Kidney glomerular epithelial cell (primary cell): ENCODE measurements around the gene CACNA2D1.
"Not testable (repeated sequence)": the region's sequence is repeated elsewhere in the genome, so short reads cannot be mapped to it uniquely, and the experiment has no call there.

Experiments
- DNase-seq: peaks from one replicate; lab custom pipeline; 2025; lab: John Stamatoyannopoulos, UW

Gene CACNA2D1

DNA sequence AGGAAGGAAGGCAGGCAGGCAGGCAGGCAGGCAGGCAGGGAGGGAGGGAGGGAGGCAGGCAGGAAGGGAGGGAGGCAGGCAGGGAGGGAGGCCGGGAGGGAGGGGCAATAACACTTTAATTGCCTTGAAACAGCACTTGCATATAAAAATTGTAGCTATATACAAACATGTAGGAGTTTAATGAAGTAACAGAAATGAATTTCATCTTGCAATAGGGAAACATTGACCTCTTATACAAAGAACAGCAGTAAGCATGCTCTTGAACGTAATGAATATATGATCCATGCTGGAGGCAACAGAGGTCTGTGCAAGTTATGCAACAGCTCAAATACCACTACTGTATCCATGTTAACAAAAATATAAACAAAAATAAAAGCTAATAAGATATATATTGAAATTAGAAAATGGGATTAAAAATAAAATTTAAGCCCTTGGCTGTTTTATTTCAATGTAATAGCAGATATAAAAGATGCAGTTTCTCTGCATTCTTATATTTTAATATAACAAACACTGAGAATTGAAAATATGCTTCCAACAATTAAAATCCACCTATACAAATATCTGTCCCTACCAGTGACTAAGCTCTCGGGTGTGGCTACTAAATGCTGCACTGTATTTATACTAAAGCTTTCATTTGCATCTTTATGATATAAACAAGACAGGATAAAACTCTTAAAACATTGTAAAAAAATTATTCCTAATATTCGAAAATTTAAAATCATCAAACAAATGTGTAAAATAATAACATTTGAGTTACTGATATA is 50.3 kb downstream of the CACNA2D1 start:
- DNase-seq = no peak

DNA sequence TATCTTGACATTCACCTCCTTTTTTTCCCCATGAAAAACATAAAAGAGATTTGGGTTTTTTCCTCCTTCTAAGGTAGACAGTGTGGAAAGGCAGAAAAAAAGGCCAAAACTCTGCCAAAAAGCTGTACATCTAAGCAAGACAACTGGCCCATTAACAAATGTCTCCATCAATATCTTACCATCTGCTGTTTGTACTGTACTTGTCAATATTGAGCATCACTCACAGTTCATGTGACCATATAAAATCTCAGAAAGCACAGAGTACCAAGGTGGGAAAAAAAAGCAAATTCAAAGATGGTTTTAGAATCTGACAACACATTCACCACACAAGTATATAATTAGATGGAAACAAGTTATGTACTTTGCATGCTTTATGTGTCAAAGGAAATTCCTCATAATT is 52.6 kb downstream of the CACNA2D1 start:
- no peak for DNase-seq

DNA sequence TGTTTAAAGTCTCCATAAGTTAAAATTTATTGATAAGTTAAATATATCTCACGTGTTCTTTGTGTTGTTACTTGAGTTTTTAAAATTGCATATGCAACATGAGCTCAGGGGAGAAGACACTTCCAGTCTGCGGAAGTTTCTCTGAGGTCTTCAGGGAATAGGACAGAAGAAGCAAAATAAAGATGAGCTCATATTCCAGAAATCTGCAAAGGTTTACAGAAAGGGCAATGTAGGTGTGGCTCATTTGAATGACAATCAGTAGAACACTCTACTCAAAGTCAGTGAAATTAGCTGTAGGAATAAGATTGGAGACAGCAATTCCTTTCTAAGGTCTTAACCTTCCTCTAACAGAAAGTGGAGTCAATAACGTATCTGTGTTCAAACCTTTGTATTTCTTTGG is 53.7 kb downstream of the CACNA2D1 start:
- DNase-seq = no peak

DNA sequence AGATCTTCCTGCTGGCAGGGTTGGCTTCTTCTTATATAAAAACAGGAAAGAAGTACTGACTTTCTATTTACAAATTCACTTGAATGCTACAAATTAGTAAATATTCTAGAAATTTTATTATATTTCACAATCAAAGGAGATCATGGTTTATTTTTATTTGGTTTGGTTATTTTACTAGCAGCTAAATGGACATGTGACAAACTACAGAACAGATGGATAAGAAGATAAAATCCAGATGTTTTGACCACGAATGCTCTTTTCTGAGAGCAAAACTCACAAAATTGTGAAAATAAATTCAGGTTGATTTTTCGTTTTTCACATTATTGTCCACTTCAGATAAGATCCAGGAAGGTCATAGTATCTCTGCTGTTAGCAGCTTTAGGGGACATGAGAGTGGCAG is 55.4 kb downstream of the CACNA2D1 start:
- no peak for DNase-seq

DNA sequence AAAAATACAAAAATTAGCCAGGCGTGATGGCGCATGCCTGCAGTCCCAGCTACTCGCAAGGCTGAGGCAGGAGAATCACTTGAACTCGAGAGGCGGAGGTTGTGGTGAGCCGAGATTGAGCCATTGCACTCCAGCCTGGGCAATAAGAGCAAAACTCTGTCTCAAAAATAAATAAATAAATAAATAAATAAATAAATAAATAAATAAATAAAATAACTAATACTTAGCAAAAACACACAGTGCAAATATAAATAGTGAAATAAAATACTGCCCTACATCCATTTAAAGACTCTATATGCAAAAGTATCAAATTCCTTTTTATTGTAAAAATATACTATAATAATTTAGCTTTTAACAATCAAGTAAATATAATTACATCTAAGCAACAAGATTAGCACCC is 57.0 kb downstream of the CACNA2D1 start:
- DNase-seq = not testable (repeated sequence)

DNA sequence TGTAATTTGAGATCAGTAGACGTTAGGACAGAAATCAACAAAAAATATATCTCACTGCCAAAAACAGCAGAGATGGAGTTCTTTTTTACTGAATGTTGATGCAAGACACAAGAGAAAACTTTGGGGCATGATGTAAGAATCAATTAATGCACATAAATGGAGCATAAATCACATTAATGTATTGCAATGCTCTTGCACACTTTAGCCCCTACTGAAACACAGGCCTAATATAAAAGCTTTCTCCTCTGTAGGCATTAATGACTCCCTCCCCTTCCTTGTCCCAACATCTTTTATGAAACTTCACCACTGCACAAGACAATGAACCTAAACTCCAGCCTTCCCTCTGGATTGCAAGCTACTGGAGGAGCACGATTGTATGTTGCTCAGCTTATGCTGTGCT is 58.8 kb downstream of the CACNA2D1 start:
- no peak for DNase-seq

DNA sequence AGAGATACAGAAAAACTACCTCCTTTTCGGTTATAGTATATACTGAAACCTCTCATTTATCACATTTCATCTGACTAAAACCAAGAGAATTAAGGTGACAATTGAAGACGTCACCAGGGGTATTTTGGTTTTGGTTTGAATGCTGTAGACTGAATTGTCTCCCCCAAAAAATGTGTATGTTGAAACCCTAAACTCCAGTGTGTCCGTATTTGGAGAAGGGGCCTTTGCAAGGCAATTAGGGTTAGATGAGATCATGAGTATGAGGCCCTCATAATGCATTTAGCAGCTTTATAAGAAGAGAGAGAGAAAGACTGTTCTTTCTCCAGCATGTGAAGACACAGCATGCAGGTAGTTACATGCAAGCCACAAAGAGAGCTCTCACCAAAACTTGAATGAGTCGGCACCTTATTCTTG is 59.5 kb downstream of the CACNA2D1 start:
- no peak for DNase-seq

DNA sequence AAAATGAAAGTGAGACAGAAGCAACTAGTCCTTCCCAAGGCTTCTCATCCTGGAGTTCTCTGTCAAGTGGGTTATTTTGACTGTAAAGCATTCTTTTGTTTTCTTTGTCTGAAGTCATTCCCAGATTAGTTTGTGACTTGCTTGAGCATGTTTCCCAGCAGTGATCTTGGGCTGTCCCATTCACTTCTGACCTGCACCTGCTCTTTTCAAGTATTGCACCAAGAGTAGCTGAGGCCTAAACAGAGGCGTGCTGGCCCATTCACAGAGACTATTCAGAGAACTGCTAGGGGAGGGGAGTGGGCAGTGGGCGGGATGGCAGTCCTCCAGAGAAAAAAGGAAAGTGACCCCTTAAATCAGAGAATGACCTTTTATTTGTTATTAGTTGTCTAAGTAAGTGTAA is 61.3 kb downstream of the CACNA2D1 start:
- peak; percentile 4 for DNase-seq

DNA sequence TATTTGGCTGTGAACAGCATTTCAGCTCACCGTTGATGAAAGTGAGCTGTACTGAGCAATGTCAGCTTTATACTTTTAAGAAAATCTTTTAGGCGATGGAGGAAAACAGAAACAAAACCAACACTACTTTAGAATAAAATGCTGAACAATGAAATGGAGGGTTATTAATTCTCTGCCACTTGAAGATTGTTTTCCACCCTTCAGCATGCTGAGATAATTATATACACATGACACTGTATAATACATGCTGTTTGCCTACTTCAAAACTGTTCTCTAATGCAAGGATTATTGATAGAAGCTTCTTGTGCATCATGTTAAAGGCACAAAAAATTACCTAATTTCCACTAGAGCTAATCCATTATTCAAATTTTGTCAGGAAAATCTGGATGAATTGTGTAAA is 66.8 kb downstream of the CACNA2D1 start:
- DNase-seq = no peak

DNA sequence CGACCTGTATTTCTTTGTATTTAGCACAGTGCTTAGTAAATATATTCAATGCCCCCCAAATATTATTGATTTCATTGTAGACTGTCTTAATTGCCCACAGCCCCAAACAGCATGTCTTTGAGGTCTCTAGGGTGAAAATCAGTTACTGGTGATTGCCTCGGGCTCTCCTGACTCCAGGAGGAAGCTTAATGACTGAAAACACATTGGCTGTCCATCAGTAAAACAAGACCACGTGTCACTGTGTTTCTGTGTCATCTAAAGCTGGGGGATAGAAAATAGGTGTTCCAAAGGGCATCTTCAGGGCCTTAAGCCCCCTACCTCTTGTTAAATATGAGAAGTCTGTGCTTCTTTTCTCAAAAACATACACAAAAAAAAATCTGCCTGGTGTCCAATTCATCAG is 67.9 kb downstream of the CACNA2D1 start:
- DNase-seq = no peak

DNA sequence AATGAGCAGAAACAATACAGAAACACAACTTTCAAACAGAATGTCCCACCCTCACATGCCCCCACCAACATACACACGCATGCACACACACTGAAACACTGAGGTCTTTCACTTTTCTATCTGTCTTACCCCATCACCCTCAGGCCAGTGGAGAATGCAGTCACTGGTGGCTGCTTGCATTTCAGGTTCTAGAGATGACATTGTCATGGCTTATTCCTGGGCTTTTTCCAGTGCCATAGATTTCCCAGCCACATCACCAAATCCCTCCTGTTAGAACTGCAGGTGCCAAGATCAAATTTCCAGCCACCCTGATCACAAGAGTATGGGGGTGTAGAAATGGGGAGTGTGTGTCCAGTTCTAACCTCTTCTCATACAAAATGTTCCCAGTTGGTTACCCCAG is 68.4 kb downstream of the CACNA2D1 start:
- DNase-seq = no peak

DNA sequence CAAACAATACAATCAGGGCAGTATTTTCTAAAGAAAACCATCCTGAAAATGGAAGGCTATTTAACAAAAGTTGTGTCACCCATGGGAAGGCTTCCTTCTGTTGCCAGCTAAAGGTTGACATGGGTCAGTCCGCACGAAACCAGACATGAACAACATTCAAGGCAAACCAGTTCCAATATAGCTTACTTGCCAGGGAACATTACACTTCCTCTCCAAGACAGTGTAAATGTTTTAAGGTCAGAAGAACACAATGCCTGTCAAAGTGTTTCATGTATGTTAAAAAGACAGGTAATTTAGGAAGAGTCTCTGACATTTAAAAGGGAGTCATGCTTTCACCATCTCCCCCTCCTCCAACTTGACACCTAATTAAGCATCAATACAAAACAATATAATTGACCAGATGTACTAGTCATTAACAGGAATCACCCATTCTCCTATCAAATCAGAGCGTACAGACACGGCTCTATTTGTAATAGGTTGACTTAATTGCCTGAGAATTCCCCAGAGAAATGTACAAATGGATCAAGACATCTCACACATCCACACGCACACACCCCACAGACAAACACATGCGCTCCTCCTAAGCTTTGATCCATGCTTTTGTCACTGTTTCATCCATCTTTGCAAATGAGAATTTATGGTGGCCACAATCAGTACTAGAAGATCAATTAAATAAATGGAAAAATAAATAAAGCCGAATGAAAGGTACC is 69.5 kb downstream of the CACNA2D1 start:
- no peak for DNase-seq

DNA sequence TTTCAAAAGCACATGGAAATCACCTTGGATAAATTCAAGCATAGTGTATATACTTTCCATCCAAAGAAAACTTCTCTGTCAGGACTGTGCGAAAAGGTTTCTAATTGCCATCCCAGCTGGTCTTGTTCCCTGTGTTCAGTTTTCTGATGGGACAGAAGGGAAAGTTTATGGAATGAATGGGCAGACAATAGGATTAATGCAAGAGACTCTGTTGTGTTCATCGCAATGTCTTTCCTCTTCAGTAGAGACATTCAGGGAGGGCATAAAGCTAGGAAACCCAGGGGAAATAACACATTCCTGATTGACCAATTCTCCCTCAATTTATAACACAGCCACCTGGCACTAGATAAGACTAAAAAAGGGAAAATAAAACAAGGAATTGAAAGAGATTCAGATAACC is 78.9 kb downstream of the CACNA2D1 start:
- DNase-seq = no peak

DNA sequence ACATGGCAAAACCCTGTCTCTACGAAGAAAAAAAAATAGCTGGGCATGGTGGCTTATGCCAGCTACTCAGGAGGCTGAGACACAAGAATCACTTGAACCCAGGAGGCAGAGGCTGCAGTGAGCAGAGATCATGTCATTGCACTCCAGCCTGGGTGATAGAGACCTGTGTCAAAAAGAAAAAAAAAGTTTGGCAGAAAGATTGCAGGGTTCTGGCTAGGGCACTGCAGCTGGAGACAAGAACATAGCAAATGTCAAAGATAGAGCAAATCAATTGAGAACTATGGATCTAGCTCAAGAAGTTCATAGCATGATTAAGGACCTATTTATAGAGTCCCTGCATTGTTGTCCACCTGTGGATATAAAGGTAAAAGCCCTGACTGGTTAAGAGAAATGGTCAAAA is 79.5 kb downstream of the CACNA2D1 start:
- no peak for DNase-seq

DNA sequence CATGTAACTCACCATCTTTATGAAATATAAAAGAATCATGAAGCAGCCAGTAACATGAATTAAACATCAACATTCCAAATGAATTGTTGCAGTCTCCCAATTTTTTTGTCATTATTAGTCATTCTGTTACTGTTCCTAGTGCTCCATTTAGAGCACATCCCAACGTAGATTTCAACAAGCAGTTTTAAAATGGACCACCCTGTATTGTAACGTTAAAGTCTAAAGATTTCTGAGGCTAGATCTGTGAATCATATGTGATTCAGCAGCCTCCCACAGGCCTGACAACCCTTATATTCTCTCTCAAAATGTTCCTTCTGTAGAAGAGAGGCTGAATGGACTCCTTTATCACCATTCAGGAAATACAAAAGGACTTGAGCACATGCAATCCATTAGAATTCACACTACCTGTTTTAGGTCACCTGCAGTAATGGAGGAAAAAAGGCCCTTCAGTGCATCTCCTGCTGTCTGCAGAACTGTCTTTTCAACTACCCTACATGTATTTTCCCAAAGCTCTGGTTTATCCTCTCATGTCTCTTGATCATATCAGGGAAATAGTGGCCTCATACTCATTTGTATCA is 81.4 kb downstream of the CACNA2D1 start:
- no peak for DNase-seq

DNA sequence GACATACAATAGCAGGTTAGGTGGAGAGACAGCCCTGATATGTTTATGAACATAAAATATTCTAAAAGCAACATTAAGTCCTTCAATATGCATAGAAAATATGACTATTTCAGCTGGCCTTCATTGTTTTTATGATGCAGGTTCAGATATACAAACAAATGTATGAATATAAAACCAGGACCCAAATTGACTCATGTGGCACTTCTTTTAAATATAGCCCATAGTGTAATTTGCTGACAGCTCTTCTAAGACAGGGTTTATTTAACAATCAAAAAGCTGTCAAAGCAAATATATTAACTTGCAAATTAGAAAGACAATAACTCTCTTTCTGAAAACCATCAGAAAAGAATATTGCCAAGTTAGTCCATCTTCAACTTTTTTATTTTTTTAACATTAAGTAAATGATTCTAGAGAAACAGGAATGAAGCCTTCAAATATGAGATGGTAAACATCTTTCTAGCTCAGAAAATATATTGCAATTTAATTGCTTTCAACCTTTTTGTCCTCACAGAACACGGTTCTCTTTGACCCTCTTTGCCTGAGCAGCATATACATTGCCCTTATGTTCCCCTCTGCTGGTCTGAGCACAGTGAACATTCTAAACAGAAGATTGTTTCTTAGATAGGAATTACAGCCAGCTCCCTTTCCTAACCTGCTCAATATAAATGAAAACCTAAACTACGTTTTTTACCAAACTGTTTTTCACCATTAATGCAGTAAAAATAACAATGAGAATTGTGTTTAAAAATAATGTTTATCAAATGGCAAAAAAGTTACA is 82.8 kb downstream of the CACNA2D1 start:
- DNase-seq = no peak

DNA sequence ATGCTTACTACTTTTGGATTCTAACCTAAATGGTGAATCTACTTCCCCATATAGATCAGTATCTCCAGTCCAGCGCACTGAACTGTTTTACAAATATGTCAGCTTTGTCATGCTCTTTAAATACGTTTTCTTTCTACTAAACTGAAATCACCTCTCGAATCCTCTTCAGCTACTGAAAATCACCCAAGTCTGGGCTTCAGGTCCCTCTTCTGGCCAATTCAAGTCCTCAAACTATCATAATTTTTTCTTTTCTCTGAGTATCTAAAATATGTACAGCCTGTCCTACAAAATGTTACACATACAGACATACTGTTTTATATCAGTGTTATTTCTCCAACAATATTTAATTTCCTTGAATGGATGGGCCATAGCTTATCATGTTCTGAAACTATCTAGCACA is 84.2 kb downstream of the CACNA2D1 start:
- DNase-seq = no peak

DNA sequence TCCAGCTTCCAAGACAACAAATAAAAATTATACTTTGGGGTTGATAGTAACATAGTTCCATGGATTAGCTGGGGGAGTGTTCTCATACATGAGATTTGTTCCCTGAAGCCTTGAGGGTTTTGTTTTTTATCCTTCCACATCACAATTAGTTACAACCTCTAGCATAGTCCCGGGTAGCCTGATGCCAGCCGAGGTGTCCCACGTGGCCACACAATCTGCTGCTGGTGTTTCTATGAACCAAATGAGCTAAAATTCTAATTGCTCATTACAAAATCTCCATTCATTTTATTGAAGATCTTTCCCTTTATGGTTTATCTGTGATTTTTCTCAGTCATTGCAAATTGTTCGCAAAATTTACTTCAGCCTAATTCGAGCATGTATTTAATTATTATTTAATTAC is 84.7 kb downstream of the CACNA2D1 start:
- no peak for DNase-seq

DNA sequence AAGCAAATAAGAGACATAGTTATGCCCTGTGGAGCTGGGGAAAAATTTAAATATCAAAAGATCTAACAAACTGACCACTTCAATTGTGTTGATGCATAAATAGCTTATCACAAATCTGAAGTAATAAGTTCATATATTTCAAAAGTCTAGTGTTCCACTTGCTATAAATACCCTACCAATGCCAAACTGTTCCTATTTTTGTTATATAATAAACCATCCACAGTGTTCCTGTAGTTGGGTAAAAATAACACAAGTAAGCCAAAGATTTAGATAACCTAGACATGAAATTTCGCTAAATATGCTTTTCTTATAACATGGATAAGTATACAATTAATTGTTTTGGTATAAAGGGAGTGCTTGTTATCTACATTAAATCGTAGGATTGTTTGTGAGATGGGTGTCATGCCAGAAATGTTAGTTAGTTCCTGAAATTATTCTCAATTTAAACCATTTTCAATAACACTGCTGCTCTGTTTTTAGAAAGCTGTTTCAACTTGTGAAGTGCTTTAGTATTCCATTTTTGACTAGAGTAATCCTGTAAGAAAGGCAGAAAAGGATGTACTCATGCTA is 85.5 kb downstream of the CACNA2D1 start:
- DNase-seq = no peak

DNA sequence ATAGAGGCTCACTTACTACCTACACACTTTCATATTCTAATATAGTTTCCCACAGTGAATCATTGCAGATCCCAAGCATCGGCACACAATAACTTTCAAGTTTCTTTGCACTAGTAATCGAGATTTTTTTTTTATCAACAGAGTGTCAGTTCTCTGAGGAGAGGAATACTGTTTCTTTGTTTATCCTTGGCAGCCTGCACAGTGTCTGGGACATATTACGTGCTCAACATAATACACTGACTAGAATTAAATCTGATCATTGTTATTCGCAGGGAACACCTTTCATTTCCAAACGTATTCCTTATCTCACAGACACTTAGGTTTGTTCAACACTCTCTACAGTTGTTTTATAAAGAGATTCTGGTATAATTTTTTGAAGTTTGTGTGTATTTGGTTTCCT is 95.3 kb downstream of the CACNA2D1 start:
- DNase-seq = no peak

DNA sequence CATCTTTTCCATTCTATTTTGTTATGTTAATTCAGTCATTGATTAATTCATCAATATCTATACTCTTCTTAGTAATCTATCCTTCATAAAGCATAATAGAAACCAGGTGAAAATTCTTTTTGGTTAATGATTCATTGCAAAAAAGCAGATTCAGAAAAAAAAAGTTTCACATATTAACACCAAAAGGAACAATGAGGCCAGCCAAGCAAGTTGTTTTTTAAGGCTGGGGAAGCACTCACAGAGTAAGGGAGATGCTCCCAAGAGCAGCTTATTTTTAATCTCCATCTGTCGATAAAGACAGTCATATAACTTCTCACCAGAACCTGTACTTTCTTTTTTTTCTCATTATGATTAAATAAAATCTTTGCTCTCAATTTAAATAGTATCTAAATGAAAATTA is 95.8 kb downstream of the CACNA2D1 start:
- DNase-seq = no peak

DNA sequence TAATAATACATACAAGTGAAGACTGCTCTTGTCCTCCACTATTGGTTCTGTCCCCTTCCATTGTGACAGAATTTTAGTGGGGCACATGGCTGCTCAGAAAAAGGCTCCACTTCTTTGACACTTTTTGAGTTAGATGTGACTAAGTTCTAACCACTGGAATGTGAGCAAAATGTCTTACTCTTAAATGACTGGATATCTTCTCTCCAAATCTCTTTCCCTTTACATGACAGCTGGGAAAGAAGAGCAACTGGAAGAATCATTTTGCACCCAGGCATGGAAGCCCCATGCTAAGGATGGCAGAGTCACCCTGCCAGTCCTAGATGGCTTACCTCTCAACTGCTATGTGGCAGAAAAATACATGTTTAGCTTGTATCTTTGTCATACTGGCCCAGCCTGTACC is 97.7 kb downstream of the CACNA2D1 start:
- no peak for DNase-seq
